ENCODE measurements around the gene RAB27B.

DNA sequence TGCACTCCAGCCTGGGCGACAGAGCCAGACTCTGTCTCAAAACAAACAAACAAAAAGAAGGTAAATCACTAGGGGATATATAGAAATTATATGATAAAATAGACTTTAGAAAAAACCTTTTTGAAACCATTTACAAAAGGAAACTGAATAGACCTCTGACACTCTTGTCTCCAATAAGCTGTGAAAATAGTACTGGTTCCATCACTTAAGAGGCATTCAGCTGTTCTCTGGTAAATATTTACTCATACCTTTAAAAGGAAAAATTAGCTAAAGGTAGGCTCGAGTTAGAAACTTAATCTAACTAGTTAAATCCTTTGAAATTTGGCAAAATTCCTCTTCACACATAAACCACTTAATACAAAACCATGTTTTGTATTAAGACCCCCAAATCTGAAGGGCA, 21.4 kb downstream of the RAB27B start:
- TF ChIP-seq CTCF (IDR thresholded peaks at IDR 0.05; ENCODE audit: poor library complexity) (no peak), EZH2 (IDR thresholded peaks at IDR 0.05; ENCODE audit: borderline replicate concordance) (no peak), EZH2phosphoT487 (IDR thresholded peaks at IDR 0.05; ENCODE audit: low read depth, severe bottlenecking, unreplicated experiment) (no peak)
